GM19240 (cell line): ENCODE measurements around the gene ENO2.
"Not testable (repeated sequence)": the region's sequence is repeated elsewhere in the genome, so short reads cannot be mapped to it uniquely, and the experiment has no call there.

Experiments used
- DNase-seq: peaks from one replicate; pipeline ENCODE4 v3.0.0; 2011; ENCODE audit warnings: low spot score; ENCODE audit not compliant: insufficient read length

Gene ENO2

GRCh38 chr12:6886206-6886999 is 28.0 kb upstream of the ENO2 start:
- DNase-seq, result not testable (repeated sequence)

GRCh38 chr12:6887460-6887859 is 26.9 kb upstream of the ENO2 start:
- no peak for DNase-seq

- DNase-seq, result no peak
Observed at GRCh38 chr12:6888360-6888759, 26.0 kb upstream of the ENO2 start.

DNA sequence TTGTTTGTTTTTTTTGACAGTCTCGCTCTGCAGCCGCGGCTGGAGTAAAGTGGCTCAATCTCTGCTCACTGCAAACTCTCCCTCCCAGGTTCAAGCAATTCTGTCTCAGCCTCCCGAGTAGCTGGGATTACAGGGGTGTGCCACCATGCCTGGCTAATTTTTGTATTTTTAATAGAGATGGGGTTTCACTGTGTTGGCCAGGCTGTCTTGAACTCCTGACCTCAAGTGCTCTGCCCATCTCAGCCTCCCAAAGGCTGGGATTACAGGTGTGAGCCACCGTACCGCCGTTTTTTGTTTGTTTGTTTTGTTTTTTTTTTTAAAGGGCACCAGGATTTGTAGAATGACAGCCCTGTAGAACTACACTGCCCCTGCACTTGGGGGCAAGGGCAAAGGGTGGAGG is 25.6 kb upstream of the ENO2 start:
- DNase-seq, result not testable (repeated sequence)

DNA sequence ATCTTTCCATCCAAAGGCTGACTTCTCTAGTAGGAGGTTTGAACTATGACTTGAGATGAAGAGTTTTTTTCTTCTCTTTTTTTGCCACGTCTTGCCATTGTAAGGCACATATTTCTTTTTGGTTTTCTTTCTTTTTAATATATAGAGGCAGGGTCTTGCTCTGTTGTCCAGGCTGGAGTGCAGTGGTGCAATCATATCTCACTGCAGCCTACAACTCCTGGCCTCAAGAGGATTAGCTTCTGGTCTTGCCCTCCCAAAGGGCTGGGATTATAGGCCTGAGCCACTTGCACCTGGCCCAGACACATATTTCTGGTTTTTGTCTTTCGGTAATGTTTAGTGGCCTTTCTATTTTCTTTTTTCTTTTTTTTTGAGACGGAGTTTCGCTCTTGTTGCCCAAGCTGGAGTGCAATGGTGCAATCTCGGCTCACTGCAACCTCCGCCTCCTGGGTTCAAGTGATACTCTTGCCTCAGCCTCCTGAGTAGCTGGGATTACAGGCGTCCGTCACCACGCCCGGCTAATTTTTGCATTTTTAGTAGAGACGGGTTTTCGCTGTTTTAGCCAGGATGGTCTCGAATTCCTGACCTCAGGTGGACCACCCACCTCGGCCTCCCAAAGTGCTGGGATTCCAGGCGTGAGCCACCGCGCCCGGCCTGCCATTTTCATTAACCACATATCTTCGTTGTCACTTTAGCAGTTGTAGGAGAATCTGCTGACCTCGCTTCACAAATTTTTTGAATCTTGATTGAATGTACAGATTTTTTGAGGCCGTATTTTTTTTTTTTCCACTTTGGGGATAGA is 24.4 kb upstream of the ENO2 start:
- DNase-seq, result not testable (repeated sequence)

- DNase-seq, result peak; percentile 96
Observed at GRCh38 chr12:6890789-6891645, 23.4 kb upstream of the ENO2 start.

DNA sequence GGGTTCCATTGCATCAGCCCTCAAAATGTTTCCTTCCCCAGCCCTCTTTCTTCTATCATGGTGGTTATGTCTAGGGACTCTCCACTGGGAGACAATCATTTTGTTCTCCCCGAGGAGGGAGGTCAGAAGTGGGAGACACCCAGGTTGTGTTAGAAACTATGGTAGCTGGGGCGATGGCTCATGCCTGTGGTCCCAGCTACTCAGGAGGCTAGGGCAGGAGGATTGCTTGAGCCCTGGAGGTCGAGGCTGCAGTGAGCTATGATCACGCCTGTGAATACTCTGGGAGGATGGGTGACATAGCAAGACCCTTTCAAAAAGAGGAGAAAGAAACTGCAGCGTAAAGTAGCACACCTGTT is 22.8 kb upstream of the ENO2 start:
- DNase-seq, result no peak

GRCh38 chr12:6892683-6893082 is 21.7 kb upstream of the ENO2 start:
- not testable (repeated sequence) for DNase-seq

- no peak for DNase-seq
Observed at GRCh38 chr12:6894321-6894720, 20.1 kb upstream of the ENO2 start.

GRCh38 chr12:6896846-6897435 is 17.4 kb upstream of the ENO2 start:
- DNase-seq, result no peak

DNA sequence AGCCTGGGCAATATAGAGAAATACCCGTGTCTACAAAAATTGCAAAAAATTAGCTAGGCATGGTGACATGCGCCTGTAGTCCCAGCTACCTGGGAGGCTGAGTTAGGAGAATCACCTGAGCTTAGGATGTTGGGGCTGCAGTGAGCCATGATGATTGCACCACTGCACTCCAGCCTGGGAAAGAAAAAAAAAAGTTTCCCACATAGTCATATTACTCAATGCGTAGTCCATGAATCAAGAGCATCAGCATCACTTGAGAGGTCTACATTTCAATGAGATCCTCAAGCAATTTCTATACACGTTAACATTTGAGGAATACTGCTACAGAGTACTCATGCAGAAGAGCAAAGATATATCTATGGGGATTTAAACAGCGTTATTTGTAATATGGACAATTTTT is 15.0 kb upstream of the ENO2 start:
- DNase-seq, result no peak

DNA sequence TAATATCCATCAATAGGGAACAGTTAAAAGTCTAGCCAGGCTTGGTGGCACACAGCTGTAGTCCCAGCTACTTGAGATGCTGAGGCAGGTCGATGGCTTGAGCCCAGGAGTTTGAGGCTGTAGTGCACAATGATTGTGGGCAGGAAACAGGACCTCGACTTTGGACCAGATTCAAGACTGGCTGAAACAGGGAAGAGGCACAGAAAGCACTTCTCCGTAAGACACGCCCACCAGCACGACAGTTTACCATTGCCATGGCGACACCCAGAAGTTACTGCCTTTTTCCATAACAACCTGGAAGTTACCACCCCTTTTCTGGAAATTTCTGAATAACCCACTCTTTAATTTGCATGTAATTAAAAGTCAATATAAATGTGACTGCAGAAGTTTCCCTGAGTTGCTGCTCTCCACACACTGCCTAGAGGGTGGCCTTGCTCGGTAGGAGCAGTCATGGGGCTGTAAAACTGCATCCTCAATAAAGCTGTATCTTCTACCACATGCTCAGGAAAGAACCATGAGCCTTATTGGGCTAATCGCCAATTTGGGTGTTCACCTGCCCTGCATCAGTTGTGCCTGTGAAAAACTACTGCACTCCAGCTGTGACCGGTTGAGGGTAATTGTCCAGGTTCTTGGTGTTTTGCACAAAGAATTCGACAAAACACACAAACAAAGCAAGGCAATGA is 14.4 kb upstream of the ENO2 start:
- no peak for DNase-seq

DNA sequence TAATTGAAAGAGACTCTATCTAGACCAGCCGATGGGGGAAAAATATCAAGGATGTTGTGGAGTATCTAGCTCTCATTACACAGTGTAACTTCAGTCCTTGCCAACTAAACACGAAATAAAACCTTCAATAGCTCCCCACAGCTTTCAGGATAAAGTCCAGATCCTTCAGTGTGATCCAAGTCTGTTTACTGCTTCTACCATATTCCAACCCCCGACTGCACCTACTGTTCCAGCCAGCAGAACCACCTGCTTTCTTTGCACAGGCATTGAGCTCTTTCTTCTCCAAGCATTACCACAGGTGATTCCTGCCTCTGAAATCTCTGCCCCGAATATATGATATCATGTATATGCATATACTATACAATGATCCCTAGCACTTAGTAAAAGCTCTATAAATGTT is 11.9 kb upstream of the ENO2 start:
- DNase-seq, result no peak

- no peak for DNase-seq
Observed at GRCh38 chr12:6903722-6904121, 10.7 kb upstream of the ENO2 start.

DNA sequence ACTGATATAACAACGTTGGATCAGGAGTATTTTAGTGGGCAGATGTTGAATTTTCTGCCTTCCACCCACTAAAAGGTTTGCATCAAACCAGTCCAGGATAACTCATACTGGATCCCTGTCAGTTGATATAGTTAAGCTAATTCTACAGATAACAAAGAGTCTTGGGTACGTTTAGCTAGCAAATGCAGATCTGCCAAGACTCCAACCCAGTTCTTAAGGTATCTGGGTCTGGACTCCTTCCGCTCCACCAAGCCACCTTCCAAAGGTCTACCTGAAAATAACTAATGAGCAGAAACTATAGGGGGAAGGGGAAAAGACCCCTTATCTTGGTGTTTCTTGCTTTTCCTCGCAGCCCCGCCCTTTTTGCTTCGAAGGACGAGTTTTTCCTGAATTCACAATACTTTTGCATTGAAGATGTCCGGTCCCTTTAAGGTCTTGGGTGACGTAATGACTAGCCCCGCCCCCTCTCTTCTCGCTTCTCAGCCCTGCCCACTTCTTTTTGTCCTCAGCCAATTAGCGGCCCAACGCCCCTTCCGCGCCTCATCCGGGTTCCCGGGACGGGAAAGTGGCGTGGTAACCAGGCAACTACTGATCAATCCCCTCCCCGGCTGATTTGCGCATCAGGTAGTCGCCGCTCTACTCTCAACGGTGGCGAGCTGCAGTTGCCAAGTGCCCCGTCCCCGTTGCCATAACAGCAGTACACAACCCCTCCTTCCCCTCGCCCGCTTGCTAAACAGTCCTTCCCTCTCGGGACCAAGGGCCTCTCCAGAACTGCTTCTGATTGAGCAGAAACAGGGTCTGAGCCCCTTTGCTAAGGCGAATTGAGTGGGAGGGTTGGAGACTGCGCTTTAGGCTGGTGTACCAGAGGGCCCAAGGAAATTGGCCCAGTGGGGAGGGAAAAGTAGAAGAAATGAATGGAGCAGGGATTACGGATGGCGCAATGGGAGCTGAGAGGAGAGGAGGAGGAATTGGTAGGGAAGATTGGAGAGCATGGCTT is 9.8 kb upstream of the ENO2 start, which contains the start of gene LRRC23:
Gene LRRC23 (plus strand): TSS at position 543 of the 997 bp plus-strand sequence. CDS start 812 bp downstream, outside the sequence.
- DNase-seq, result peak; percentile 96

DNA sequence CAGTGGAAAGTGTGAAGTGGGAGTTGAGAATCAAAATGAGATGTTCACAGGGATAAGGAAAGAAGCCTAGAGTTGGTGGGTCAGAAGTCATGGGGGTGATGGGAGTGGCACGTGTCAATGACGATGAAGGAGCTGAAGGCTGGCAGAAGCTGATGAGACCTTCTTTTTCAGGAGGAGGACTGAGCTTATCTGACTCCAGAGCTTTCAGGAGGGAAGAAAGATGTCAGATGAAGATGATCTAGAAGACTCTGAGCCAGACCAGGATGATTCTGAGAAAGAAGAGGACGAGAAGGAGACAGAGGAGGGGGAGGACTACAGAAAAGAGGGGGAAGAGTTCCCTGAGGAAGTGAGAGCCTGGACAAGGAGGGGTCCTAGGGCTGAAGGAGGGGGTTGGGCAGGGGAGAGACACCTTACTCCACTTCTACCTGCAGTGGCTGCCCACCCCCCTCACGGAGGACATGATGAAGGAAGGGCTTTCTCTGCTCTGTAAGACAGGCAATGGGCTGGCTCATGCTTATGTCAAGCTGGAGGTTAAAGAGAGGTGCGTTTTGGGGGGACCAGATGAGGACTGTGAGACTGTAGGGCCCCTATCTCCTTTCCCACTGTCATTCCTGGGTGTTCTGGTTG is 8.9 kb upstream of the ENO2 start:
- DNase-seq, result no peak

DNA sequence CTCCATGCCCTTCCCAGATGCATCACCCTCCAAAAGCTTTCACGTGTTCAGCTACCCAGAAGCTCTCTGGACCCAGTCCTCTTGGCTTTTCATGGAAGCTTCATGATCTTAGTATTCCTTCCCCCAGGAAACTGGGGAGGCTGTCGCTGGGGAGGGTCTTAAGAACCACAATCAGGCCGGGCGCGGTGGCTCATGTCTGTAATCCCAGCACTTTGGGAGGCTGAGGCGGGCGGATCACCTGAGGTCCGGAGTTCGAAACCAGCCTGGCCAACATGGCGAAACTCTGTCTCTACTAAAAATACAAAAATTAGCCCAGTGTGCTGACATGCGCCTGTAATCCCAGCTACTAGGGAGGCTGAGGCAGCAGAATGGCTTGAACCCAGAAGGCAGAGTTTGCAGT is 6.2 kb upstream of the ENO2 start:
- not testable (repeated sequence) for DNase-seq

DNA sequence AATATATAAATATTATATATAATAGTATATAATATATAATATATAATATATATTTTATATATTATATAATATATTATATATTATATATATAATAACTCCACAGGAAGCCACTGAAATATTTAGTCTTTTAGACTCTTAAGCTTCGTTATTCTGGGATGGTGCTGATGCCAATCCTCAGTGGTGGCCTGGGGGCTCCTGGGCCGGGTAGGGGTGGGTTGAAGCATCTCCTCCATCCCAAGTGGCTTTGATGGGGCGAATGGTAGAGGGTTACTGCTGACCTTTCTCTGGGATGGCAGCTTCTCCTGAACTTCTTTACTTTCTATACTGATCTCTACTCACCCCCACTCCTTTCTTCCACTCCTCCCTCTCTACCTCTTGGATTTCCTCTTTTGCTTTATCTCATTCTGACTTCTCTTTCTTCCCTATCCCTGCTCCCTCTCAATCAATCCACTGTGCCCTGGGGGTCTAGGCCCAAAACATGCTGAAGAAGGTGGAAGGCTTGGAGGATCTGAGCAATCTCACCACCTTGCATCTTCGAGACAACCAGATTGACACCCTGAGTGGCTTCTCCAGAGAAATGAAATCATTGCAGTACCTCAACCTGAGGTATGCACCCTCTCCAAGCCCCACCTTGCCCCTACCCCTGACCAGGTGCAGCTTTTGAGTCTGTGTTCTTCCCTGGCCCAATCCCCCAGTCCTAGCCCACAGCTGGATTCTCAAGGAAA is 4.8 kb upstream of the ENO2 start:
- DNase-seq, result no peak
